ENCODE data around the gene LRRN4. TPM values are rescaled to one million over a fixed set of nuclear protein-coding genes. Genes with fewer than 3 reads are reported as not detected.

The LRRN4 gene
- total RNA-seq, 1 experiment from 2014 or later, result 0.57 TPM

GRCh38 chr20:6014017-6014416, 39.8 kb downstream of the LRRN4 start:
- BruUV-seq (replicated peaks), result no TSS peak
- POLR2A ChIA-PET, result no interaction called here
- ATAC-seq, result no peak

GRCh38 chr20:6012179-6012578, 41.7 kb downstream of the LRRN4 start:
- H3K27ac ChIP-seq (ENCODE audit: low read length), result no peak overlapping the region
- TF ChIP-seq POLR2AphosphoS5 (IDR thresholded peaks at IDR 0.05; ENCODE audit: low read depth, low read length), result no peak
- TF ChIP-seq CTCF (IDR thresholded peaks at IDR 0.05), result no peak
- no peak for TF ChIP-seq SIN3A (IDR thresholded peaks at IDR 0.05; ENCODE audit: borderline replicate concordance, insufficient read depth, low read depth, low read length)
- TF ChIP-seq REST (IDR thresholded peaks at IDR 0.05; ENCODE audit: insufficient read depth in 1 of 2, low read depth in 2 of 2, low read length in 1 of 2), result no peak
- TF ChIP-seq TCF7L2 (IDR thresholded peaks at IDR 0.05; ENCODE audit: low read depth, low read length), result no peak
- ChIA-PET POLR2A (no interaction called here), CTCF (no interaction called here)
- DNase-seq (ENCODE audit: low read depth, low spot score) (no peak), ATAC-seq (no peak)
- in situ Hi-C loops (cut with HindIII; ENCODE audit: low pct_unique_long_range_greater_than_20kb, low sequenced_read_pairs), result no loop called here
- no TSS peak for BruUV-seq (replicated peaks)
- H3K4me3 ChIP-seq (ENCODE audit: low read depth in 2 of 2, low read length in 2 of 2), result no peak overlapping the region
- peaks cover 12% of the 10 kb centered on the region for H3K4me1 ChIP-seq (ENCODE audit: control insufficient read depth, insufficient read depth, low read length)
- no peaks in the 10 kb centered on the region for H3K27me3 ChIP-seq (ENCODE audit: control insufficient read depth, insufficient read depth, low read length)
- H3K9me3 ChIP-seq (ENCODE audit: control insufficient read depth, insufficient read depth, low read depth, low read length), result no peaks in the 10 kb centered on the region
- H3K36me3 ChIP-seq (ENCODE audit: control insufficient read depth, insufficient read depth, low read length), result peaks cover 24% of the 10 kb centered on the region
- intact Hi-C loops (cut with micrococcal nuclease; ENCODE audit: unreplicated experiment), result no loop called here

More at GRCh38 chr20:6014017-6014416, 39.8 kb downstream of the LRRN4 start:
- H3K36me3 ChIP-seq (ENCODE audit: control insufficient read depth, insufficient read depth, low read length), result peaks cover 24% of the 10 kb centered on the region
- H3K27ac ChIP-seq (ENCODE audit: low read length), result no peak overlapping the region
- DNase-seq (ENCODE audit: low read depth, low spot score), result no peak
- no peak overlapping the region for H3K4me3 ChIP-seq (ENCODE audit: low read depth in 2 of 2, low read length in 2 of 2)
- CTCF ChIA-PET, result no interaction called here
- in situ Hi-C loops (cut with HindIII; ENCODE audit: low pct_unique_long_range_greater_than_20kb, low sequenced_read_pairs), result no loop called here
- H3K4me1 ChIP-seq (ENCODE audit: control insufficient read depth, insufficient read depth, low read length), result no peaks in the 10 kb centered on the region
- intact Hi-C loops (cut with micrococcal nuclease; ENCODE audit: unreplicated experiment), result no loop called here
- H3K27me3 ChIP-seq (ENCODE audit: control insufficient read depth, insufficient read depth, low read length), result no peaks in the 10 kb centered on the region
- H3K9me3 ChIP-seq (ENCODE audit: control insufficient read depth, insufficient read depth, low read depth, low read length), result no peaks in the 10 kb centered on the region
- TF ChIP-seq CTCF (IDR thresholded peaks at IDR 0.05), result no peak
- no peak for TF ChIP-seq TCF7L2 (IDR thresholded peaks at IDR 0.05; ENCODE audit: low read depth, low read length)
- TF ChIP-seq REST (IDR thresholded peaks at IDR 0.05; ENCODE audit: insufficient read depth in 1 of 2, low read depth in 2 of 2, low read length in 1 of 2), result no peak
- TF ChIP-seq POLR2AphosphoS5 (IDR thresholded peaks at IDR 0.05; ENCODE audit: low read depth, low read length), result no peak
- no peak for TF ChIP-seq SIN3A (IDR thresholded peaks at IDR 0.05; ENCODE audit: borderline replicate concordance, insufficient read depth, low read depth, low read length)

All from Panc1 (cell line).